ENCODE results near the gene ADM2. TPM values are rescaled to one million over a fixed set of nuclear protein-coding genes. Genes with fewer than 3 reads are reported as not detected.
A peak's percentile ranks its signal among the peaks of the same experiment; 100 is the strongest.

Gene ADM2
- total RNA-seq, 1 experiment from 2014 or later, result 10.5 TPM

DNA sequence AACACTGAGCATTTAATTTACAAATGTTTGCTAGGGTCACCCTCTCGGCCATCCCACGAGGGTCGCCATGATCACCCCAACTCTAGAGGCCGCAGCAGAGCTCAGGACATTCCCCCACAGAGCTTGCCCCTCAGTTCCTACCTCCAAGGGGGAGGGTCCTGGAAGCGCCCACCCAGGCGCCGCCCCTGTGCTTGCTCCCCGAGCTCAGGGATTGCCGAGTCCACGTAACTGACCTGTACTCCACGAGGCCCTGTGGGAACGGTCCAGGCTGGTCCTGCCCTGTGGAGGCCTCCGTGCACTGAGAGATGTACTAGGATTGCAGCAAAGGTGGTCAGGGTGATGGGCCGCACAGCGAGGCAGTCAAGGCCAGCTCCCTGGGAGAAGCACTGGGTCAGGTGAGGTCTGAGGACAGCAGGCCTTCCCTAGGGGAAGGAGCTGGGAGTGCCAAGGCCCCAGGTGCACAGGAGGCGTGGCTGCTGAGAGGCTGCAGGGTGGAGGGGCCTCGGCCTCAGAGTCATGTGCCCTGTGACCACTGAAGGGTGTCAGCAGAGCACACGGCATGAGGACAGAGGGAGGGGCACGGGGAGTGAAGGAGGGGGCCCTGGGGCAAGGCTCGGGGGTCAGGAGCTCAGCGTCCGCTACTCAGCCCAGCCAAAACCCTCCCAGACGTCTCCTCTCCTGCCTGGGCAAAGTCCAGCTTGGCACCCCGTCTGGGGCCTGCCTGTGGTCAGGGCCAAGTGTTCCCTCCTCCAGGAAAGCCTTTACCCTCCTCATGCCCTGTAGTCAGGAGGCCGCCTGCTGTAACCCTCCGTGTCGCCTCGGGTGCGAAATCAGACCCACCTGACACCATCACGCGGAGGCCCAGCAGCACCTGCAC, 2.9 kb downstream of the ADM2 start:
- Histone ChIP-seq H3K27me3 (ENCODE audit: insufficient read depth, low read depth) (no peaks in the 10 kb centered on the region), H3K9me3 (ENCODE audit: insufficient read depth, low read depth) (no peaks in the 10 kb centered on the region), H3K4me1 (replicated peaks; ENCODE audit: insufficient read depth) (peaks cover 17% of the 10 kb centered on the region; the same call in 1 of the 2 replicates), H3K4me3 (no peak overlapping the region), H3K4me2 (no peak overlapping the region), H3K9me2 (ENCODE audit: insufficient read depth) (no peaks in the 10 kb centered on the region), H2AFZ (no peak overlapping the region), H3K27ac (no peak overlapping the region), H3K79me2 (ENCODE audit: low read depth) (no peaks in the 10 kb centered on the region), H4K20me1 (ENCODE audit: insufficient read depth) (peaks cover 9% of the 10 kb centered on the region), H3F3A (ENCODE audit: insufficient read depth, low read depth) (peaks cover 29% of the 10 kb centered on the region), H3K36me3 (ENCODE audit: low read depth) (peaks cover 7% of the 10 kb centered on the region)
- ChIA-PET POLR2A (ENCODE audit: unreplicated experiment) (interaction anchor here (0.6 kb wide), 1 partner anchor 11 kb away, joined by 3 read pairs; no protein-coding TSS in a partner anchor), CTCF (no interaction called here)
- intact Hi-C loops (cut with micrococcal nuclease; ENCODE audit: unreplicated experiment), result no loop called here
- TF ChIP-seq CTCF (conservative IDR thresholded peaks at IDR 0.05), result no peak
- no peak for TF ChIP-seq EZH2 (IDR thresholded peaks at IDR 0.05; ENCODE audit: low read depth)
- DNase-seq, result no peak
- no TSS peak for BruUV-seq (replicated peaks)

DNA sequence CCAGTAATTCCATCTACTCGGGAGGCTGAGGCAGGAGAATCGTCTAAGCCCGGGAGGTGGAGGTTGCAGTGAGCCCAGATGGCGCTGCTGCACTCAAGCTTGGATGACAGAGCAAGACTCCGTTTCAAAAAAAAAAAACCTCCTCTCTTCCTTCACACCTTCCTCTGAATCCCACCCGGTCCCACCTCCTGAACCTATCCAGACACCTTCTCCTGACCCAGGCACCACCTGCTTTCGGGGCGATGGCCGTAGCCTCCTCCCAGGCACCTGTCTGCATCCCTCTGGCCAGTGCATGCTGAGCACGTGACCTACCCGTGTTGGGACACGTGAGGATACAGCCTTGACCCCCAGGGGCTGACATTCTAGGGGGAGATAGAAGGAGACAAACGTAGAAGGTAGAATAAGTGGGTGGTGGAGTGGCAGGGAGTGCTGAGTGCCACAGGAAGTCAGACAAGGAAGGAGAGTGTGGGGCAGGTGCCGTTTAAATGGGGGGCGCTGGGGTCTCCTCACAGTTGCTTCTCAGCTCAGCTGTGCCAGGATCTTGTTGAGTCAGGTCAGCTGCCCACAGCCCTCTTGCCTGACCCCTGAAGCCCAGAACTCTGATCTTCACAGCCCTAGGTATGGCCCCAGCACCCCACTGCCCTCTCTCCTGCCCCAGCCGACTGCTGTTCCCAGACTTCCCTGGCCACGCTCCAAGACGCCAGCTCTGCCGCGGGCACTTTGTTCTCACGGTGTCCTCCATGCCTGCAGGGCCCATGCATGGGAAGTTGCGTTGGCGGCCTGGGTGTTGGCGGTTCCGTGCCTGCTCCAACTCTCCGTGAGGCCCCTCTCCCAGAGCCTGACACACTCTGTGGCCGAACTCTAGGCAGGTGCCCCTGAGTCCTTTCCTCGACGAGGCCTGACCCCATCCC, 4.1 kb downstream of the ADM2 start:
- Histone ChIP-seq H3K4me2 (no peak overlapping the region), H3F3A (ENCODE audit: insufficient read depth, low read depth) (peaks cover 18% of the 10 kb centered on the region), H3K27me3 (ENCODE audit: insufficient read depth, low read depth) (no peaks in the 10 kb centered on the region), H3K4me1 (replicated peaks; ENCODE audit: insufficient read depth) (peaks cover 17% of the 10 kb centered on the region; the same call in 1 of the 2 replicates), H4K20me1 (ENCODE audit: insufficient read depth) (peaks cover 9% of the 10 kb centered on the region), H3K9me2 (ENCODE audit: insufficient read depth) (no peaks in the 10 kb centered on the region), H3K36me3 (ENCODE audit: low read depth) (peaks cover 7% of the 10 kb centered on the region), H3K9me3 (ENCODE audit: insufficient read depth, low read depth) (no peaks in the 10 kb centered on the region), H3K4me3 (no peak overlapping the region), H2AFZ (no peak overlapping the region), H3K27ac (no peak overlapping the region), H3K79me2 (ENCODE audit: low read depth) (no peaks in the 10 kb centered on the region)
- intact Hi-C loops (cut with micrococcal nuclease; ENCODE audit: unreplicated experiment), result no loop called here
- DNase-seq, result peak in 1 of 2 experiments; percentile 77
- no TSS peak for BruUV-seq (replicated peaks)
- ChIA-PET POLR2A (ENCODE audit: unreplicated experiment) (interaction anchor here (0.6 kb wide), 1 partner anchor 13 kb away, joined by 3 read pairs; no protein-coding TSS in a partner anchor), CTCF (interaction anchor here (0.9 kb wide), 1 partner anchor 40 kb away, joined by 3 read pairs; the partner anchor contains the start of gene SCO2)
- TF ChIP-seq EZH2 (IDR thresholded peaks at IDR 0.05; ENCODE audit: low read depth) (no peak), CTCF (conservative IDR thresholded peaks at IDR 0.05) (no peak; the same call in 1 of the 2 replicates)

GRCh38 chr22:50486561-50487289, 5.4 kb downstream of the ADM2 start, which contains the start of gene MIOX:
MIOX (plus strand) TSS chr22:50486859; CDS start chr22:50486898, 39 bp downstream.
- H3K27ac ChIP-seq, result no peak within 1 kb of the TSS

More at GRCh38 chr22:50486561-50487289, 5.4 kb downstream of the ADM2 start, which contains the start of gene MIOX:
- no peak for TF ChIP-seq EZH2 (IDR thresholded peaks at IDR 0.05; ENCODE audit: low read depth)
- TF ChIP-seq CTCF (conservative IDR thresholded peaks at IDR 0.05), result no peak
- Histone ChIP-seq H3K4me3 (no peak within 1 kb of the TSS), H3F3A (ENCODE audit: insufficient read depth, low read depth) (peaks cover 17% of the 10 kb centered on the region), H3K9me2 (ENCODE audit: insufficient read depth) (no peaks in the 10 kb centered on the region), H3K4me1 (replicated peaks; ENCODE audit: insufficient read depth) (peaks cover 17% of the 10 kb centered on the region; the same call in 1 of the 2 replicates), H2AFZ (no peak within 1 kb of the TSS), H3K36me3 (ENCODE audit: low read depth) (peaks cover 7% of the 10 kb centered on the region), H4K20me1 (ENCODE audit: insufficient read depth) (peaks cover 9% of the 10 kb centered on the region), H3K9me3 (ENCODE audit: insufficient read depth, low read depth) (no peaks in the 10 kb centered on the region), H3K27me3 (ENCODE audit: insufficient read depth, low read depth) (no peaks in the 10 kb centered on the region), H3K4me2 (peak within 1 kb of the TSS; percentile 29), H3K79me2 (ENCODE audit: low read depth) (no peaks in the 10 kb centered on the region)
- POLR2A ChIA-PET (ENCODE audit: unreplicated experiment), result no interaction called here
- no TSS peak for BruUV-seq (replicated peaks)
- CTCF ChIA-PET, result no interaction called here
- DNase-seq, result peak in 1 of 2 experiments; percentile 53
- intact Hi-C loops (cut with micrococcal nuclease; ENCODE audit: unreplicated experiment), result no loop called here
